BLaER1 treated with 17β-estradiol and CSF1 and Interleukin-3, amounts not matched to agents 10 nM and 100 nM (cell line): ENCODE data around the gene CASP9.
A peak's percentile ranks its signal among the peaks of the same experiment; 100 is the strongest.

Experiments used
- H3K27ac ChIP-seq, 11 experiments: shearing (Covaris generic); formaldehyde crosslinking; 2 replicates each; pipeline ENCODE4 v1.8.1; 2022
- H3K27me3 ChIP-seq, 11 experiments: shearing (Covaris generic); formaldehyde crosslinking; 2 replicates each; pipeline ENCODE4 v1.8.1; 2022
- H3K36me3 ChIP-seq, 11 experiments: shearing (Covaris generic); formaldehyde crosslinking; 2 replicates each; pipeline ENCODE4 v1.8.1; 2022
- H3K4me1 ChIP-seq, 10 experiments: shearing (Covaris generic); formaldehyde crosslinking; 2 replicates each; pipeline ENCODE4 v1.8.1; 2022
- H3K4me2 ChIP-seq, 11 experiments: shearing (Covaris generic); formaldehyde crosslinking; 2 replicates each; pipeline ENCODE4 v1.8.1; 2022
- H3K4me3 ChIP-seq, 10 experiments: shearing (Covaris generic); formaldehyde crosslinking; 2 replicates each; pipeline ENCODE4 v1.8.1; 2022
- H3K9ac ChIP-seq, 11 experiments: shearing (Covaris generic); formaldehyde crosslinking; 2 replicates each; pipeline ENCODE4 v1.8.1; 2022
- H3K9me3 ChIP-seq, 11 experiments: shearing (Covaris generic); formaldehyde crosslinking; replicated peaks in 1 of 11; 2 replicates each; pipeline ENCODE4 v1.8.1; 2022
- H4K20me1 ChIP-seq, 11 experiments: shearing (Covaris generic); formaldehyde crosslinking; 2 replicates each; pipeline ENCODE4 v1.8.1; 2022
- Cebpa-rat ChIP-seq, 11 experiments: shearing (Covaris generic); IDR thresholded peaks; 2 replicates each; pipeline ENCODE4 v1.8.1; 2022

CASP9 gene

DNA sequence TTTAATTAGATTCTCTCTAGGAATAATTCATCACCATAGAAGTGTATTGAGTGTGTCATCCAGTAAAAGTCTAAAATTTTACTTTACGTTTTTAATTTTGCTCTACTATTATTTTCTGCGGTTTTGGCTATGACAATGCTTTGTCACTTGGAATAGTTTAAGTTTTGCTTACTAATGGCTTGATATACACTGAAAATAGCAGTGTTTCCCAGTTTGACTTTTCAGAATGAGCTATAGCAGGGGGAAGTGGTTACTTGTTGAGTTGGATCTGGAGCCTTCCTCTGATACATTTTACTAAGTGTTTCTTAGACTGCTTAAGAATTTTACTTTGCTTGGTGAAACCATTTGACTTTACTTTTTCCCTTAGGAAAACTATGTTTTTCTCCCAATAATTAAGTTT is 7.7 kb upstream of the CASP9 start:
- Histone ChIP-seq H3K4me3 (no peak overlapping the region), H3K27me3 (no peaks in the 10 kb centered on the region), H3K36me3 (peaks cover 26 to 73% (median 44%) of the 10 kb centered on the region in 11 experiments), H3K9ac (0 out of 22 replicates have a peak overlapping the region, but pooled peaks of 1 of the 11 experiments have one; percentile 19), H3K4me2 (peak overlapping the region in 2 of 11 experiments; percentile 38 to 61; a peak in 2 of 22 replicates), H3K27ac (no peak overlapping the region), H3K4me1 (peaks cover 8 to 33% (median 12%) of the 10 kb centered on the region in 10 experiments; a peak in 19 of 20 replicates), H3K9me3 (no peaks in the 10 kb centered on the region), H4K20me1 (peaks cover 0 to 6% (median 0%) of the 10 kb centered on the region in 11 experiments; a peak in 3 of 22 replicates)
- no peak for TF ChIP-seq Cebpa-rat (IDR thresholded peaks at IDR 0.05)

- Histone ChIP-seq H3K9me3 (no peaks in the 10 kb centered on the region), H3K4me3 (no peak overlapping the region), H3K4me2 (peak overlapping the region in 2 of 11 experiments; percentile 10 to 61; a peak in 2 of 22 replicates), H3K27me3 (no peaks in the 10 kb centered on the region), H3K4me1 (peaks cover 11 to 35% (median 15%) of the 10 kb centered on the region in 10 experiments; a peak in 19 of 20 replicates), H3K9ac (no peak overlapping the region; a peak in 1 of 22 replicates), H3K27ac (no peak overlapping the region), H4K20me1 (peaks cover 0 to 6% (median 0%) of the 10 kb centered on the region in 11 experiments; a peak in 3 of 22 replicates), H3K36me3 (peaks cover 20 to 66% (median 37%) of the 10 kb centered on the region in 11 experiments)
- TF ChIP-seq Cebpa-rat (IDR thresholded peaks at IDR 0.05) = no peak
These were observed 7.0 kb upstream of the CASP9 start for GRCh38 chr1:15531003-15531402.

- Histone ChIP-seq H3K4me2 (peak within 1 kb of the TSS; percentile 83 to 97 (median 94)), H3K36me3 (peaks cover 11 to 29% (median 15%) of the 10 kb centered on the region in 11 experiments; a peak in 17 of 22 replicates), H3K9me3 (no peaks in the 10 kb centered on the region), H3K4me1 (peaks cover 33 to 52% (median 40%) of the 10 kb centered on the region in 10 experiments), H3K27ac (peak within 1 kb of the TSS; percentile 80 to 93 (median 88)), H3K27me3 (no peaks in the 10 kb centered on the region), H4K20me1 (peaks cover 0 to 11% (median 0%) of the 10 kb centered on the region in 11 experiments; a peak in 5 of 22 replicates), H3K4me3 (peak within 1 kb of the TSS; percentile 74 to 91 (median 82)), H3K9ac (peak within 1 kb of the TSS; percentile 82 to 95 (median 91))
- TF ChIP-seq Cebpa-rat (IDR thresholded peaks at IDR 0.05) = no peak
These were observed 2.7 kb upstream of the CASP9 start, which contains the start of gene DNAJC16 for GRCh38 chr1:15526490-15527339. Gene DNAJC16 (plus strand): TSS chr1:15526848. CDS start chr1:15529106, 2,258 bp downstream.

GRCh38 chr1:15526021-15526489 is 2.0 kb upstream of the CASP9 start:
- peak overlapping the region; percentile 74 to 91 (median 82); a peak in 19 of 20 replicates for H3K4me3 ChIP-seq
- H3K9ac ChIP-seq = peak overlapping the region; percentile 38 to 95 (median 72); a peak in 13 of 22 replicates
- H3K4me1 ChIP-seq = peaks cover 33 to 52% (median 45%) of the 10 kb centered on the region in 10 experiments

DNA sequence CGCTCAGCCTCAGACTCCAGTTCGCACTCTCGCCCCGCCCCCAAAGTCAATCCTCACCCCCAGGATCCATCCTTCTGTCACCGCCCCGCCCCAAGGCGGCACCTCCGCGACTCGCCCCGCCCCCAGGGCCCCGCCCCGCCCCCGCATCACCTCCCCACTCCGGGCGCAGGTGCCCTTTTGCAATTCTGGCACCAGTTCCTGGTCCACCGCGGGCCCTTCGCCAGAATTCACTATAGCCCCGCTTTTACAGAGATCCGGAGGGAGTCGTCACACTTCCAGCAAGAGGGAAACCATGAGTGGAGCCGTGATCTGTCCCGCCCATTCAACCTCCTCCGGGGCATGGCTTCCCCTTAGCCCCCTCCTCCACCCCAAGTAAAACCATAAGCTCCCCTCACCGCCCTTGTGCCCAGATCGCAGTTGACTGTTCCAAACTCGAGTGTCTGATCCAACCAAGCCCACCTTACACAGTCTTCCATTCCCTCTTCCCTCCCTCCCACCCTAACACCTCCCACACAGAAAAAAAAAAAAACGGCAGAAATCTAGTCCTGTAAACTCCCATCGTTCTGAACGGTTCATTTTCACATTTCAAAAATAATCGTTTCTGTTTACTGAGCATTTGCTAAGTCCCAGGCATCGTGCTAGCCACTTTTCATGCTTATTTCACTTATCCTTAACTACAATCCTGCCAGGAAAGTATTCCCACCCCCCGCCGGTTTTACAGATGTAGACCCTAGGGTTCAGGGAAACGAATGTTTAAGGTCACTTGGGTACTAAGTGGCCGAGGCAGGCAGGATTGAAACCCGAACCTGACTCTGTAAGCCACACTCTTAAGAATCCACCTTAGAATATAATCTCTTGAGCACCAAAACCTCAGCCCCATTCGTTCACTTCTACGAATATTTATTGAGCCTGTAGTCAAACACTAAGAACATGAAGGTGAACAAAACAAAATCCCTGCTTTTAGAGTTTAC is 1.3 kb upstream of the CASP9 start:
- H3K9me3 ChIP-seq = no peaks in the 10 kb centered on the region
- no peak for TF ChIP-seq Cebpa-rat (IDR thresholded peaks at IDR 0.05)
- peaks cover 33 to 48% (median 44%) of the 10 kb centered on the region in 10 experiments for H3K4me1 ChIP-seq
- peaks cover under 1 to 16% (median 4%) of the 10 kb centered on the region in 11 experiments; a peak in 15 of 22 replicates for H3K36me3 ChIP-seq
- peaks cover 0 to 11% (median 0%) of the 10 kb centered on the region in 11 experiments; a peak in 4 of 22 replicates for H4K20me1 ChIP-seq
- peak overlapping the region; percentile 60 to 91 (median 81) for H3K4me3 ChIP-seq
- H3K27ac ChIP-seq = peak overlapping the region; percentile 57 to 93 (median 71); a peak in 21 of 22 replicates
- peak overlapping the region; percentile 83 to 97 (median 94) for H3K4me2 ChIP-seq
- H3K9ac ChIP-seq = peak overlapping the region; percentile 57 to 95 (median 72)
- H3K27me3 ChIP-seq = no peaks in the 10 kb centered on the region

More at GRCh38 chr1:15526021-15526489, 2.0 kb upstream of the CASP9 start:
- no peak for TF ChIP-seq Cebpa-rat (IDR thresholded peaks at IDR 0.05)
- H3K9me3 ChIP-seq = no peaks in the 10 kb centered on the region
- peak overlapping the region; percentile 83 to 97 (median 94) for H3K4me2 ChIP-seq
- no peaks in the 10 kb centered on the region for H3K27me3 ChIP-seq
- peaks cover 0 to 11% (median 0%) of the 10 kb centered on the region in 11 experiments; a peak in 5 of 22 replicates for H4K20me1 ChIP-seq
- H3K27ac ChIP-seq = peak overlapping the region in 10 of 11 experiments; percentile 15 to 93 (median 70); a peak in 14 of 22 replicates
- H3K36me3 ChIP-seq = peaks cover 7 to 23% (median 12%) of the 10 kb centered on the region in 11 experiments; a peak in 17 of 22 replicates

- TF ChIP-seq Cebpa-rat (IDR thresholded peaks at IDR 0.05) = peak in 2 of 11 experiments; percentile 58 to 60; a peak in 3 of 22 replicates
- peaks cover 33 to 48% (median 44%) of the 10 kb centered on the region in 10 experiments for H3K4me1 ChIP-seq
- H4K20me1 ChIP-seq = peaks cover 0 to 11% (median 0%) of the 10 kb centered on the region in 11 experiments; a peak in 4 of 22 replicates
- peaks cover 0 to 11% (median 0%) of the 10 kb centered on the region in 11 experiments; a peak in 3 of 22 replicates for H3K36me3 ChIP-seq
- no peaks in the 10 kb centered on the region for H3K27me3 ChIP-seq
- H3K27ac ChIP-seq = peak overlapping the region; percentile 76 to 95 (median 85)
- H3K9me3 ChIP-seq = no peaks in the 10 kb centered on the region
- H3K4me3 ChIP-seq = peak overlapping the region; percentile 54 to 75 (median 64)
- peak overlapping the region; percentile 72 to 93 (median 82) for H3K9ac ChIP-seq
- H3K4me2 ChIP-seq = no peak overlapping the region; a peak in 2 of 22 replicates
These were observed 451 bp upstream of the CASP9 start for GRCh38 chr1:15524283-15525049.
